Ovary (tissue), 3 donors: ENCODE data around the gene FLNB.

Source experiments
- CTCF ChIP-seq, 3 donors: fragments of 450-650 bp in 2 of 3; fragments of 200-600 bp in 1 of 3; IDR thresholded peaks; one replicate each; pipeline versions ENCODE4 v1.5.1 to v1.8.0; 2016 to 2022; ENCODE audit warnings: antibody characterized with exemption in 3 of 3, mild to moderate bottlenecking in 1 of 3
- EP300 ChIP-seq: sonication (generic); formaldehyde crosslinking; IDR thresholded peaks from one replicate; pipeline ENCODE4 v1.6.1; 2017; ENCODE audit warnings: antibody characterized with exemption
- POLR2A ChIP-seq: fragments of 450-650 bp; IDR thresholded peaks from one replicate; pipeline ENCODE4 v1.6.1; 2017; ENCODE audit warnings: antibody characterized with exemption, mild to moderate bottlenecking, moderate library complexity
- donor health status: DM: no; HTN: no; CAD: no.

DNA sequence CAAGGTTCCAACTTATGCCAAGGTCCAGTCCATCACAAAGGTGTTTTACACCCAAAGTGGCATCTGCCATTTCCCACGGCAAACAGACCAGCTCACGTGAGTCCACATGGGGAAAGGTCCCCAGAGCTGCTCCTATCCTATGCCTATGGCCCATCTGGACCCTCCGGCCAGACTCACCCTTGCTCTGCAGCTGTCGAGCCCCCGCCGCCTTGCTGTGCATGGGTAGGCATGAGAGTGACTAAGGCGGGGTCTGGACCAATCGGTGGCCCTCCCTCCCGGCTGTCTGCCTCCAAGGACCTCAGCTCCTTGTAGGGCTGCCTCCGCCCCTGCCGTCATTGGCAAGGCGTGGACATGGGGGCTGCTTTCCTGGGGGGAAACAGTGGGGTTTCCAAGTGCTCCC lies 175.7 kb downstream of the FLNB start:
- TF ChIP-seq EP300 = no peak
- TF ChIP-seq CTCF (IDR thresholded peaks at IDR 0.05) = no peak
- no peak for TF ChIP-seq POLR2A
